ENCODE results near the gene NFX1. TPM values are rescaled to one million over a fixed set of nuclear protein-coding genes. Genes with fewer than 3 reads are reported as not detected.

NFX1 gene
- total and polyA plus RNA-seq, 2 experiments from 2014 or later = 18.5 to 19.5 TPM

GRCh38 chr9:33291031-33291397 is 698 bp downstream of the NFX1 start:
- Histone ChIP-seq H3K79me2 (peaks cover 49% of the 10 kb centered on the region), H3K4me3 (peak overlapping the region; percentile 46), H2AFZ (peak overlapping the region; percentile 32), H3K4me1 (ENCODE audit: insufficient read depth) (peaks cover 20% of the 10 kb centered on the region), H4K20me1 (ENCODE audit: insufficient read depth, poor library complexity, severe bottlenecking) (no peaks in the 10 kb centered on the region), H3K4me2 (peak overlapping the region; percentile 83), H3K9me3 (ENCODE audit: low read depth) (no peaks in the 10 kb centered on the region), H3K27me3 (no peaks in the 10 kb centered on the region), H3K9me2 (replicated peaks; ENCODE audit: insufficient read depth) (no peaks in the 10 kb centered on the region), H3K27ac (peak overlapping the region; percentile 99), H3K36me3 (replicated peaks; ENCODE audit: insufficient read depth, low read depth) (no peaks in the 10 kb centered on the region)
- no peak for TF ChIP-seq EZH2 (IDR thresholded peaks at IDR 0.05; ENCODE audit: borderline replicate concordance)
- TF ChIP-seq CTCF (IDR thresholded peaks at IDR 0.05; ENCODE audit: poor library complexity) = no peak
- no peak for TF ChIP-seq EZH2phosphoT487 (IDR thresholded peaks at IDR 0.05; ENCODE audit: low read depth, severe bottlenecking, unreplicated experiment)
- DNase-seq (ENCODE audit: low spot score) = no peak
- 35% methylated on average over 7 of the region's 7 CpGs for WGBS (ENCODE audit: low lambda C conversion rate, missing lambda C conversion rate)

GRCh38 chr9:33291901-33292300 is 1.6 kb downstream of the NFX1 start:
- Histone ChIP-seq H3K4me3 (no peak overlapping the region), H3K9me3 (ENCODE audit: low read depth) (no peaks in the 10 kb centered on the region), H3K36me3 (replicated peaks; ENCODE audit: insufficient read depth, low read depth) (no peaks in the 10 kb centered on the region), H3K79me2 (peaks cover 58% of the 10 kb centered on the region), H3K4me2 (peak overlapping the region; percentile 83), H3K27ac (peak overlapping the region; percentile 99), H3K9me2 (replicated peaks; ENCODE audit: insufficient read depth) (no peaks in the 10 kb centered on the region), H3K4me1 (ENCODE audit: insufficient read depth) (peaks cover 25% of the 10 kb centered on the region), H3K27me3 (no peaks in the 10 kb centered on the region), H2AFZ (no peak overlapping the region), H4K20me1 (ENCODE audit: insufficient read depth, poor library complexity, severe bottlenecking) (no peaks in the 10 kb centered on the region)
- DNase-seq (ENCODE audit: low spot score) = no peak
- WGBS (ENCODE audit: low lambda C conversion rate, missing lambda C conversion rate) = 97% methylated on average over 5 of the region's 5 CpGs
- TF ChIP-seq CTCF (IDR thresholded peaks at IDR 0.05; ENCODE audit: poor library complexity) (no peak), EZH2 (IDR thresholded peaks at IDR 0.05; ENCODE audit: borderline replicate concordance) (no peak), EZH2phosphoT487 (IDR thresholded peaks at IDR 0.05; ENCODE audit: low read depth, severe bottlenecking, unreplicated experiment) (no peak)

- peaks cover under 1% of the 10 kb centered on the region for H3K36me3 ChIP-seq (replicated peaks; ENCODE audit: insufficient read depth, low read depth)
- peak; percentile 35 for DNase-seq (ENCODE audit: low spot score)
- no peak overlapping the region for H3K4me2 ChIP-seq
- H3K27ac ChIP-seq = peak overlapping the region; percentile 50
- no peak overlapping the region for H2AFZ ChIP-seq
- H3K9me2 ChIP-seq (replicated peaks; ENCODE audit: insufficient read depth) = no peaks in the 10 kb centered on the region
- H3K27me3 ChIP-seq = no peaks in the 10 kb centered on the region
- H3K79me2 ChIP-seq = peaks cover 73% of the 10 kb centered on the region
- H3K9me3 ChIP-seq (ENCODE audit: low read depth) = no peaks in the 10 kb centered on the region
- H4K20me1 ChIP-seq (ENCODE audit: insufficient read depth, poor library complexity, severe bottlenecking) = peaks cover 3% of the 10 kb centered on the region
- TF ChIP-seq CTCF (IDR thresholded peaks at IDR 0.05; ENCODE audit: poor library complexity) (no peak), EZH2 (IDR thresholded peaks at IDR 0.05; ENCODE audit: borderline replicate concordance) (no peak), EZH2phosphoT487 (IDR thresholded peaks at IDR 0.05; ENCODE audit: low read depth, severe bottlenecking, unreplicated experiment) (no peak)
- 90% methylated on average over 2 of the region's 2 CpGs for WGBS (ENCODE audit: low lambda C conversion rate, missing lambda C conversion rate)
- H3K4me3 ChIP-seq = no peak overlapping the region
- H3K4me1 ChIP-seq (ENCODE audit: insufficient read depth) = peaks cover 25% of the 10 kb centered on the region
Measured at GRCh38 chr9:33293782-33294181, 3.5 kb downstream of the NFX1 start.

All from hepatocyte (in vitro differentiated cells).